Adrenal gland (tissue), 5 donors: ENCODE data around the gene WDFY4.

ENCODE experiments used
- CTCF ChIP-seq, 6 experiments: fragments of 450-650 bp in 4 of 6; fragments of 200-600 bp in 2 of 6; sonication (generic) in 1 of 6; IDR thresholded peaks; 1 replicate in 5 of 6; 2 replicates in 1 of 6; pipeline versions ENCODE4 v1.5.1 to v1.8.0; 2016 to 2021; ENCODE audit warnings: antibody characterized with exemption in 6 of 6, mild to moderate bottlenecking in 2 of 6, moderate library complexity in 1 of 6
- POLR2A ChIP-seq, 2 donors: fragments of 450-650 bp; IDR thresholded peaks; one replicate each; pipeline ENCODE4 v1.6.1; 2017; ENCODE audit warnings: antibody characterized with exemption in 2 of 2, mild to moderate bottlenecking in 2 of 2, moderate library complexity in 1 of 2
- donor health status: DM: no; HTN: no; CAD: no.

GRCh38 chr10:48656914-48657305 lies 27.8 kb upstream of the WDFY4 start:
- no peak for TF ChIP-seq CTCF (IDR thresholded peaks at IDR 0.05)
- no peak for TF ChIP-seq POLR2A (IDR thresholded peaks at IDR 0.05)
